CMK (cell line): ENCODE measurements around the gene IL18R1.

ENCODE experiments used
- DNase-seq: peaks from one replicate; pipeline ENCODE4 v3.0.0-alpha.2; 2010; ENCODE audit warnings: low read depth

IL18R1 gene

DNA sequence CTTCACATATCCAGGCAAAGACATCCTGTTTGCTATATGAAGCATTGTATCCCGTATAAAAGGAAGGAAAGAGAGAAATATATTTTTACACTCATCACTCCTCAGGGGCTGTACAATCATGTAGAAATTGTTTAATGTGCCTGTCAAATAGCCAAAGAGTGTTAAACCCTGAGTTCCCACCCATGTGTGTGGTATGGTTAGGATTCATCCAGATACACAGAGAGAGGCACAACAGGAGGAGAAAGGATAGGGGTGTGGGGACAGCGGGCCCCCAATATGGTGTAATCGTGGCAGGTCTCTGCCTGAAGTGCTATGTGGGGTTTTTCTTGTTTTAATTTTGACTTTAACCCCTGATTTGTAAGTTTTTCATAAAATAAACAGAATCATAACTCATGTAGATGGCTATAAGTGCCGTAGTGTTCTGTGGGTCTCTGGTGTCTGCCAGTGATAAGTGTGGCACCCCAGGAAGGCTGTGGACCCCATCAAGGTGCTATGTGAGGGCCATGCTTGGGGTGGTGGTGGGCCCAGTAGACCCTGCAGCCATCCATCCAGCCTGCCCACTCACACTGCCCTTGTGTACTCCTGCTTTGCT lies 10.2 kb upstream of the IL18R1 start:
- no peak for DNase-seq

- DNase-seq = no peak
Observed at GRCh38 chr2:102346381-102347130, 9.0 kb upstream of the IL18R1 start.

GRCh38 chr2:102350137-102350793 lies 5.3 kb upstream of the IL18R1 start:
- DNase-seq = no peak

DNA sequence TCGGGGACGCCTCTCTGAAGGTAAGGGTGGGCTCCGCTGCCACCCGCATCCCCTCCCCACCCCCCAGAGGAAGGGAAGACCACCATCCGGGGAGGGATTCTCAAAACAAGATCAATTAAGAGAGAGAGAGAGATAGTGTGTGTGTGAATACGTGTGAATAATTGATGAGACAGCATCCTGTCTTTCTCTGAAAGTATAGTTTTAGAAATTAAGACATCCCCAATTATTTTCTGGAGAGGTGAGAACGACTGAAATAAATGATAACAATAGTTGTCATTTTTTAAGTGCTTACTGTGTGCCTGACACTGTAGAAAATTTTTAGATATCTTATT lies 751 bp downstream of the IL18R1 start:
- DNase-seq = no peak

- DNase-seq = no peak
Observed at GRCh38 chr2:102356741-102357140, 1.1 kb downstream of the IL18R1 start.

- DNase-seq = no peak
Observed at GRCh38 chr2:102357937-102358336, 2.3 kb downstream of the IL18R1 start.

DNA sequence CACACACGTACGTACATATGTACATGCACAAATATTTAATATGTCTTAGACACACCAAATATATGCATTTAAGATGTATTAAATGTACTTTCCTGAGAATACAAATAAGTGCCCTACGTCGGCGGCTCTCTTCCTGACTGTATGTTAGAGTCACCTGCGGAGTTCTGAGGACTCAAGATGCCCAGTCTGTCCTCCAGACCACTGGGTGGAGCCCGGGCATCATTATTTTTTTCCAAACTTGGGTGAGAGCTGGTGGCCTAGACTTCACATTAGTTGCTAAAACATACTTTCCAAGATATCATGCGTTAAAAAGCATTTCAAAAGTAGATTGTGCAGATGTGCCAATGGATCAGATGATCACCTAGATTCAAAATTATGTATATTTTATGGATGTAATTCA lies 2.9 kb downstream of the IL18R1 start:
- no peak for DNase-seq

- DNase-seq = no peak
Observed at GRCh38 chr2:102359527-102359926, 3.9 kb downstream of the IL18R1 start.

DNA sequence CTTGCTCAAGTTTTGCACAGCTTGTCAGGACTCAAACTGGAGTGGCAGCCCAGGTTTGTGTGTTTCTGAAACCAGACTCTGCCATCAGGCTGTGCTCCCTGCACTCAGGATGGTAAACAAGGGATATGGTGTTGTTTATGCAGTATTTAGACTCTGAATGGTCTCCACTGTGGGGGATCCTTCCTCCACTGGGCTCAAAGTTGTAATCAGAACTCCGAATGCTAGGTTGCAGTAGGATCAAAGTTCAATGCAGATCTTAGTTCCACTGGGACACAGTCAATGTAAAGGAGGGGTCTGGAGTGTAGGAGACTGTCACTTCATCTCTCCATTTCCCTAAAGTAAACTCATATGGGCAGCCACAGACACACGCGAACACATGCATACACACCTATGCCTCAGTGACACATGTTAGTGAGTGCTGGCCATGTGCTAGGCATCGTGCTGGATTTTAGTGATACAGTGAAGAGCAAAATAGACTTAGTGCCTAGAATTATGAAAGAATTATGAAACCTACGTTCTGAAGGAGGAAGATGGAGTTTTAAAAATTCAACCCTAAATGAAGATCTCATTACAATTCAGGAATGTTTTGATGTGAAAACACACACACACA lies 6.1 kb downstream of the IL18R1 start:
- no peak for DNase-seq

- no peak for DNase-seq
Observed at GRCh38 chr2:102365763-102366162, 10.2 kb downstream of the IL18R1 start.

GRCh38 chr2:102366406-102367112 lies 11.0 kb downstream of the IL18R1 start:
- no peak for DNase-seq

- DNase-seq = no peak
Observed at GRCh38 chr2:102367331-102367971, 11.9 kb downstream of the IL18R1 start.

DNA sequence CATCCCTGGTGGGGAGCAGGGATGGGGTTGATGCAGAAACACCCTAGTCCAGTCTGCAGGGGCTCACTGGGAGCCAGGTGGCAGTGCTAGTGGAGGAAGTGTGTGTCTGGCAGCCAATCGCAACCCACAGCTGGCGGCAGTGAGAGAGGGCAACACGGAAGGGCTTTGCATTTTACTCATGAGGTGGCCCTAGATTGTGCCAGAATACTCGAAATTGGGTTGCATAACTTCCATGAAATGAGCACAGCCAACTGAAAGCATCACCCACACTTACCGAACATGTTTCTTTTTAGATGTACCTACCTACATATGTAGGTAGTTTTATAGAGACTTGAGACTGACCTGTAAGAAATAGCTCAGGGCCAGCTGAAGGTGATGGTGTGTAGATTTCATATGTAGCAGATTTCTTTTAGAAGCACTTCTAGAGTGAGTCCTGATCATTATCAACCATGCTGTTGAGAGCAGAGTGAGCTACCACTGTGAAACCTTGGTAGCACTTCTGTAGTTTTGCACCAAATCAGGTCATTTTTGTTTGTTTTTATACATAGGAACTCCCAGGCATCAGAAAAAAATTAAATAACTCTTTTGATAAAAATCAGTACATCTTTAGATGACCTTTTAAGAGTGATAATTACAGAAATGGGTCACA lies 13.0 kb downstream of the IL18R1 start:
- no peak for DNase-seq

DNA sequence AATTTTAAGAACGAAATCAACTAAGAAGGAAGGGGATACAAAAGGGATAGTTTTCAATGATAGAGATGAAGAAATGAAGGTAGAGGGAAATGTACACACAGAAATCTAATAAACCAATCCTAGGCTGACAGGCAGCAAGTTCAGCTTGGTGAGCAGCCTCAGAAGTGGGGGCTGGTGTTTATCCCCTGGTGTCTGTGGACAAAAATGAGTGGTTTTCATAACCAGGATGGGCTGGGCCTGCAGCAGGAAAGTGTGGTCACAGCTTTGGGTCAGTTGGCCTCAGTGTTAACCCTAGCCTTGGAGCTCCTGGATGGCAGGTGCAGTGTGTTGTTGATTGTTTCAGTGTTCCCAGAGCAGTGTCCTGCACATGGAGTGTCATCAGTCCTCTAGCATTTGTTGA lies 14.3 kb downstream of the IL18R1 start:
- no peak for DNase-seq

DNA sequence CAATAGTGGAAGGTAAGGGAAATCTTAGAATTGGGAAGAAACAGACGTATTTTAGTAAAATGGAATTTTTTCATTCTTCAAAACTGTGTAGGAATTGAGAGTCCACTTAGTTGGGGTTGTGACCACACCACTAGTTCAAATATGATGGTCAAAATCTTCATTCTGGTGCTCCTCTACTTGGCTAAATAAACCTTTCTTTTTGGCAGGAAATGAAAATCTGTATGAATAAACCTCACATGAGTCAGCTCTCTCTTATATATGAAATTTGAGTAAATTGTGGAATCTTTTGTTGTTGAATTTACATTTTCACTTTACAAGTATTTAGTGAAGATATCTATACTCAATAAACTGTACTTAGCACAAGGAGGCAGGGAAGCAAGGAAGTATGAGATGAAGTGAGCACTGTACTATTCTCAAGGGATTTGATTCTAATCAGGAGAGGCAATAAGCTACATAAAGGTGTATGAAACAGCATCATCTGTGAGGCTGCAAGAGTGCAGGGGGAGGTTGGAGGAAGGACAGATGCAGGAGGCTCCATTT lies 20.5 kb downstream of the IL18R1 start:
- no peak for DNase-seq

DNA sequence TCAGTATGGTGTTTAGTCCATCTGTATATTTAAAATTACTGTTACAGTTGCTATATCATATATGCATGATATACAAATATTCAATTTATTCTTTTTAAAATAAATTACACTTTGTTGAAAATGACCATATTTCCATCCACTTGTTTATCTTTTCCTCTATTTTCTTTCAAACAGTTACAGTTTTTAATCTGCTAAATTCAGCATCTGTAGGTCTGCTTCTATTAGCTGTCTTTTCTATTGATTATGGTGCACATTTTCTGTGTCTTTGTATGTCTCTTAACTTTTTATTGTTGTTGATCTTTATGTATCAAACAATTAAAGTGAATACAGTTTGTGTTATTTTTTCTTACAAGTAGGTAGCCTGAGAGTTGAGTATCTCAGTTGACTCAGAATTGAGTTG lies 28.1 kb downstream of the IL18R1 start:
- no peak for DNase-seq

- DNase-seq = no peak
Observed at GRCh38 chr2:102385522-102385921, 29.9 kb downstream of the IL18R1 start.

- DNase-seq = no peak
Observed at GRCh38 chr2:102386004-102386403, 30.4 kb downstream of the IL18R1 start.

DNA sequence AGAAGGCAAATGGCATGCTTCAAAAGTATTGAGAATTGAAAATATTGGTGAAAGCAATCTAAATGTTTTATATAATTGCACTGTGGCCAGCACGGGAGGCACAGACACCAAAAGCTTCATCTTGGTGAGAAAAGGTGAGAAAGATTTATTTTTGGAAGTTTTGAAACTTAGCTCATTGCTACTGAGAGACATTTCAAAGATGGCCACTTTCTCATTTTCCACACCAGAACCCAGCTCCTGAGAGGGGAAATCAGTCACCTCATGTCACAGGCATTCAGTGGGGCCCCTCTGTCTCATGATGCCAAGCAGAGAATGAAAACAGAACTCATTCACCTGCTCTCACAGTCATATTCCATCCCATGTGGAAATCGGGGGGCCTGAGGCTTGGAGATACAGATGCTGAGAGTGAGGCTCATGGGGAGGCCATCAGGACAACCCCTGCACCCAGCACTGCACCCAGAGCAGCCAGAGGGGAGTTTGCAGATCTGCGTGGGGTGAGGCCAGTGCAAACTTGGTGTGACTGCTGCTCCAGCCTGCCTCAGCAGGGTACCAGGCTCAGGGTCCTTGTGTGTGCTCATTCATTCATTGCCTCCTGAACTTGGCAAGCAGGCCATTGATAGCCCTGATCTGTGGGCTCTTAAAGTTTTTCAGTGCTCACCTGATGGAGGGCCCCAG lies 31.4 kb downstream of the IL18R1 start:
- DNase-seq = no peak

DNA sequence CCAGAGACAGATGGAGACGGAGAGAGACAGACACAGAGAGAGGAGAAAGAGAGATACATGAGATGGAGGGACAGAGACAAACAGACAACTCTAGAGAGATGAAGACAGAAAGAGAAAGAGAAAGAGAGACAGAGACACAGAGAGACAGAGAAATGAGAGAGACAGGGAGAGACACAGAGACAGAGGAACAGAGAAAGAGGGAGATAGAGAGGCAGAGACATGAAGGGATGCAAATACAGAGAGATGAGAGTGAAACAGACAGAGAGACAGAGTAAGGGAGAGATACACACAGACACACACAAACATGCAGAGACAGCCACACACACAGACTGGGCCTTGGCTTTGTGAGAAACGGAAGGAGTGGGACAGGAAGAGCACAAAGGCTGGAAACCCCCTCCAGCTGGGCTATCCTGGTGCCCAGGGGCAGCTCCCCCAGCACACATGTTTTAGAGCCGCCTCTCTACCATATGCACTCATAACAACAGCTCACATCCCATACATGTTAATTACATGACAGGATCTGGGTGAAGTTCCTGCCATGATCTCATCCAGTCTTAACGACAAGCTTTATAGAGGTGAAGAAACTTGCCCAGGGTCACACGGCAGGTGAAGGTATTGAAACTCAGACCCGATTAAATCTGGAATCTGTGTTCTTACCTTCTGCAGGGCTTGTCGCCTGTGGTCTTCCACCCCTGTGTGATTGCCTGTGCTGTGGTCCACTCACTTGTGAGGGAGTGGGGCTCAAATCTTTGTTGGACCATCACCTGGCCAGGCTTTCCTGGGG lies 32.4 kb downstream of the IL18R1 start:
- no peak for DNase-seq
